Nephron progenitor cell (in vitro differentiated cells): ENCODE measurements around the gene ANKRD53.

Experiments used
- DNase-seq: peaks from one replicate; pipeline ENCODE4 v3.0.0; 2021
- H3K27ac Mint-ChIP-seq: 2 replicates; pipeline ENCODE4 v1.8.0; 2021; ENCODE audit warnings: mild to moderate bottlenecking, moderate library complexity, mixed read lengths
- H3K27me3 Mint-ChIP-seq: 2 replicates; pipeline ENCODE4 v1.8.0; 2021; ENCODE audit warnings: mild to moderate bottlenecking, low read depth, mixed read lengths; ENCODE audit not compliant: poor library complexity
- H3K36me3 Mint-ChIP-seq: 2 replicates; pipeline ENCODE4 v1.8.0; 2021; ENCODE audit warnings: low read depth, mixed read lengths
- H3K4me1 Mint-ChIP-seq: 2 replicates; pipeline ENCODE4 v1.8.0; 2021; ENCODE audit warnings: mixed read lengths
- H3K4me3 Mint-ChIP-seq: 2 replicates; pipeline ENCODE4 v1.8.0; 2021; ENCODE audit warnings: mild to moderate bottlenecking, moderate library complexity, mixed read lengths
- H3K9me3 Mint-ChIP-seq: 2 replicates; pipeline ENCODE4 v1.8.0; 2021; ENCODE audit warnings: mild to moderate bottlenecking, moderate library complexity, mixed read lengths
- CTCF ChIP-seq: fragments of 200-600 bp; sonication (generic); IDR thresholded peaks from 2 replicates; pipeline ENCODE4 v1.5.0; 2021; ENCODE audit warnings: antibody characterized with exemption

ANKRD53 gene

GRCh38 chr2:70934981-70935380, 43.4 kb upstream of the ANKRD53 start:
- DNase-seq: no peak
- no peak overlapping the region for H3K27ac Mint-ChIP-seq
- TF ChIP-seq CTCF: no peak
- no peaks in the 10 kb centered on the region for H3K36me3 Mint-ChIP-seq
- peaks cover 27% of the 10 kb centered on the region for H3K27me3 Mint-ChIP-seq
- peak overlapping the region; percentile 48 for H3K4me3 Mint-ChIP-seq
- no peaks in the 10 kb centered on the region for H3K9me3 Mint-ChIP-seq
- H3K4me1 Mint-ChIP-seq: peaks cover 64% of the 10 kb centered on the region

- peaks cover 27% of the 10 kb centered on the region for H3K27me3 Mint-ChIP-seq
- DNase-seq: no peak
- H3K36me3 Mint-ChIP-seq: no peaks in the 10 kb centered on the region
- peak within 1 kb of the TSS; percentile 48 for H3K4me3 Mint-ChIP-seq
- H3K9me3 Mint-ChIP-seq: no peaks in the 10 kb centered on the region
- H3K27ac Mint-ChIP-seq: no peak within 1 kb of the TSS
- no peak for TF ChIP-seq CTCF
- H3K4me1 Mint-ChIP-seq: peaks cover 70% of the 10 kb centered on the region
These were observed 42.8 kb upstream of the ANKRD53 start, which contains the start of gene ATP6V1B1 for GRCh38 chr2:70935468-70936164. Gene ATP6V1B1 (plus strand): TSS chr2:70935900. CDS start chr2:70935955, 55 bp downstream.

- H3K27ac Mint-ChIP-seq: no peak overlapping the region
- no peak for DNase-seq
- peak overlapping the region; percentile 42 for H3K4me3 Mint-ChIP-seq
- peaks cover 74% of the 10 kb centered on the region for H3K4me1 Mint-ChIP-seq
- no peak for TF ChIP-seq CTCF
- no peaks in the 10 kb centered on the region for H3K36me3 Mint-ChIP-seq
- peaks cover 35% of the 10 kb centered on the region for H3K27me3 Mint-ChIP-seq
- no peaks in the 10 kb centered on the region for H3K9me3 Mint-ChIP-seq
These were observed 42.1 kb upstream of the ANKRD53 start for GRCh38 chr2:70936165-70936978.

GRCh38 chr2:70936979-70937811, 41.2 kb upstream of the ANKRD53 start:
- Mint-ChIP-seq H3K27me3 (peaks cover 43% of the 10 kb centered on the region), H3K36me3 (no peaks in the 10 kb centered on the region), H3K4me1 (peaks cover 77% of the 10 kb centered on the region), H3K27ac (no peak overlapping the region), H3K4me3 (no peak overlapping the region), H3K9me3 (no peaks in the 10 kb centered on the region)
- no peak for TF ChIP-seq CTCF
- DNase-seq: no peak

GRCh38 chr2:70937866-70938585, 40.4 kb upstream of the ANKRD53 start:
- Mint-ChIP-seq H3K4me3 (peak overlapping the region; percentile 41), H3K36me3 (no peaks in the 10 kb centered on the region), H3K27me3 (peaks cover 43% of the 10 kb centered on the region), H3K9me3 (no peaks in the 10 kb centered on the region), H3K4me1 (peaks cover 82% of the 10 kb centered on the region), H3K27ac (no peak overlapping the region)
- no peak for DNase-seq
- TF ChIP-seq CTCF: no peak
